Measurements from ENCODE around the gene TEK. TPM values are rescaled to one million over a fixed set of nuclear protein-coding genes. Genes with fewer than 3 reads are reported as not detected.
"Not testable (repeated sequence)": the region's sequence is repeated elsewhere in the genome, so short reads cannot be mapped to it uniquely, and the experiment has no call there.

Gene TEK
- total RNA-seq, 1 experiment from 2014 or later = not detected

- Mint-ChIP-seq H3K27me3 (ENCODE audit: unreplicated experiment) (no peaks in the 10 kb centered on the region), H3K4me1 (ENCODE audit: low read depth, unreplicated experiment) (no peaks in the 10 kb centered on the region), H3K4me3 (ENCODE audit: low read depth, unreplicated experiment) (no peak overlapping the region), H3K27ac (ENCODE audit: unreplicated experiment) (no peak overlapping the region), H3K36me3 (ENCODE audit: insufficient read depth, unreplicated experiment) (no peaks in the 10 kb centered on the region), H3K9me3 (ENCODE audit: low read depth, unreplicated experiment) (no peaks in the 10 kb centered on the region)
- DNase-seq = no peak
- CTCF ChIA-PET = no interaction called here
- no peak for TF ChIP-seq CTCF (IDR thresholded peaks at IDR 0.05; ENCODE audit: unreplicated experiment)
- no TSS peak for BruUV-seq (replicated peaks)
- intact Hi-C loops (cut with micrococcal nuclease; ENCODE audit: unreplicated experiment) = no loop called here
Observed at GRCh38 chr9:27088981-27089380, 20.0 kb upstream of the TEK start.

- no peak for DNase-seq
- no TSS peak for BruUV-seq (replicated peaks)
- H3K4me3 Mint-ChIP-seq (ENCODE audit: low read depth, unreplicated experiment) = no peak overlapping the region
- intact Hi-C loops (cut with micrococcal nuclease; ENCODE audit: unreplicated experiment) = no loop called here
- no peak overlapping the region for H3K27ac Mint-ChIP-seq (ENCODE audit: unreplicated experiment)
- TF ChIP-seq CTCF (IDR thresholded peaks at IDR 0.05; ENCODE audit: unreplicated experiment) = no peak
- no peaks in the 10 kb centered on the region for H3K27me3 Mint-ChIP-seq (ENCODE audit: unreplicated experiment)
- H3K4me1 Mint-ChIP-seq (ENCODE audit: low read depth, unreplicated experiment) = no peaks in the 10 kb centered on the region
- CTCF ChIA-PET = no interaction called here
- H3K9me3 Mint-ChIP-seq (ENCODE audit: low read depth, unreplicated experiment) = no peaks in the 10 kb centered on the region
- no peaks in the 10 kb centered on the region for H3K36me3 Mint-ChIP-seq (ENCODE audit: insufficient read depth, unreplicated experiment)
Observed at GRCh38 chr9:27089706-27090105, 19.3 kb upstream of the TEK start.

GRCh38 chr9:27090231-27090630 lies 18.8 kb upstream of the TEK start:
- H3K4me3 Mint-ChIP-seq (ENCODE audit: low read depth, unreplicated experiment) = no peak overlapping the region
- no peaks in the 10 kb centered on the region for H3K4me1 Mint-ChIP-seq (ENCODE audit: low read depth, unreplicated experiment)
- H3K36me3 Mint-ChIP-seq (ENCODE audit: insufficient read depth, unreplicated experiment) = no peaks in the 10 kb centered on the region
- TF ChIP-seq CTCF (IDR thresholded peaks at IDR 0.05; ENCODE audit: unreplicated experiment) = no peak
- H3K9me3 Mint-ChIP-seq (ENCODE audit: low read depth, unreplicated experiment) = no peaks in the 10 kb centered on the region
- no TSS peak for BruUV-seq (replicated peaks)
- no peak for DNase-seq
- H3K27me3 Mint-ChIP-seq (ENCODE audit: unreplicated experiment) = no peaks in the 10 kb centered on the region
- CTCF ChIA-PET = no interaction called here
- no peak overlapping the region for H3K27ac Mint-ChIP-seq (ENCODE audit: unreplicated experiment)
- intact Hi-C loops (cut with micrococcal nuclease; ENCODE audit: unreplicated experiment) = no loop called here

- intact Hi-C loops (cut with micrococcal nuclease; ENCODE audit: unreplicated experiment) = no loop called here
Observed at GRCh38 chr9:27090711-27091110, 18.3 kb upstream of the TEK start.

GRCh38 chr9:27092496-27092895 lies 16.5 kb upstream of the TEK start:
- H3K4me3 Mint-ChIP-seq (ENCODE audit: low read depth, unreplicated experiment); H3K9me3 Mint-ChIP-seq (ENCODE audit: low read depth, unreplicated experiment); H3K27me3 Mint-ChIP-seq (ENCODE audit: unreplicated experiment); BruUV-seq (replicated peaks); DNase-seq; H3K36me3 Mint-ChIP-seq (ENCODE audit: insufficient read depth, unreplicated experiment); CTCF ChIA-PET; intact Hi-C loops (cut with micrococcal nuclease; ENCODE audit: unreplicated experiment); H3K27ac Mint-ChIP-seq (ENCODE audit: unreplicated experiment); H3K4me1 Mint-ChIP-seq (ENCODE audit: low read depth, unreplicated experiment): not testable (repeated sequence)

More at GRCh38 chr9:27090711-27091110, 18.3 kb upstream of the TEK start:
- CTCF ChIA-PET = interaction anchor here (0.7 kb wide), 1 partner anchor 1137 kb away, joined by 7 read pairs; no protein-coding TSS in a partner anchor
- BruUV-seq (replicated peaks) = no TSS peak
- no peak overlapping the region for H3K4me3 Mint-ChIP-seq (ENCODE audit: low read depth, unreplicated experiment)
- no peak for DNase-seq
- H3K36me3 Mint-ChIP-seq (ENCODE audit: insufficient read depth, unreplicated experiment) = no peaks in the 10 kb centered on the region
- TF ChIP-seq CTCF (IDR thresholded peaks at IDR 0.05; ENCODE audit: unreplicated experiment) = no peak
- H3K9me3 Mint-ChIP-seq (ENCODE audit: low read depth, unreplicated experiment) = no peaks in the 10 kb centered on the region
- no peak overlapping the region for H3K27ac Mint-ChIP-seq (ENCODE audit: unreplicated experiment)
- no peaks in the 10 kb centered on the region for H3K4me1 Mint-ChIP-seq (ENCODE audit: low read depth, unreplicated experiment)
- H3K27me3 Mint-ChIP-seq (ENCODE audit: unreplicated experiment) = no peaks in the 10 kb centered on the region

GRCh38 chr9:27093384-27094067 lies 15.5 kb upstream of the TEK start:
- BruUV-seq (replicated peaks); H3K27me3 Mint-ChIP-seq (ENCODE audit: unreplicated experiment); CTCF ChIA-PET; H3K4me1 Mint-ChIP-seq (ENCODE audit: low read depth, unreplicated experiment); H3K27ac Mint-ChIP-seq (ENCODE audit: unreplicated experiment); H3K36me3 Mint-ChIP-seq (ENCODE audit: insufficient read depth, unreplicated experiment); H3K4me3 Mint-ChIP-seq (ENCODE audit: low read depth, unreplicated experiment); intact Hi-C loops (cut with micrococcal nuclease; ENCODE audit: unreplicated experiment); DNase-seq; H3K9me3 Mint-ChIP-seq (ENCODE audit: low read depth, unreplicated experiment): not testable (repeated sequence)

Data from Calu3 (cell line).